Psoas muscle (tissue), 8 donors: ENCODE measurements around the gene PILRA. TPM values are rescaled to one million over a fixed set of nuclear protein-coding genes. Genes with fewer than 3 reads are reported as not detected.
A peak's percentile ranks its signal among the peaks of the same experiment; 100 is the strongest.
"Not testable (repeated sequence)": the region's sequence is repeated elsewhere in the genome, so short reads cannot be mapped to it uniquely, and the experiment has no call there.

Source experiments
- ATAC-seq, 4 donors: fragments of 200-7000 bp; cut with Tn5 transposase; one replicate each; pipeline ENCODE4 v1.9.1; 2020; ENCODE audit warnings: moderate library complexity in 3 of 4, mild to moderate bottlenecking in 2 of 4
- DNase-seq, 2 donors: peaks; one replicate each; pipeline ENCODE4 v3.0.0-alpha.2; 2020
- H3K27ac ChIP-seq: fragments of 200-600 bp; one replicate; pipeline ENCODE4 v1.8.0; 2022
- H3K27me3 ChIP-seq, 3 donors: fragments of 200-600 bp in 1 of 3; one replicate each; pipeline versions ENCODE4 v1.6.1 to v1.8.0; 2013 to 2022; ENCODE audit warnings: low read length in 2 of 3, mild to moderate bottlenecking in 2 of 3, moderate library complexity in 1 of 3; ENCODE audit not compliant: insufficient read depth in 3 of 3
- H3K36me3 ChIP-seq, 2 donors: fragments of 200-600 bp in 1 of 2; one replicate each; pipeline versions ENCODE4 v1.6.1 to v1.8.0; 2013 to 2022; ENCODE audit warnings: low read depth in 1 of 2, mild to moderate bottlenecking in 1 of 2, moderate library complexity in 1 of 2; ENCODE audit not compliant: insufficient read depth in 1 of 2
- H3K4me1 ChIP-seq: fragments of 200-600 bp; one replicate; pipeline ENCODE4 v1.8.0; 2022
- H3K4me3 ChIP-seq: fragments of 200-600 bp; one replicate; pipeline ENCODE4 v1.8.0; 2022; ENCODE audit warnings: mild to moderate bottlenecking
- H3K9me3 ChIP-seq: fragments of 200-600 bp; one replicate; pipeline ENCODE4 v1.8.0; 2022
- CTCF ChIP-seq: fragments of 200-600 bp; IDR thresholded peaks from one replicate; pipeline ENCODE4 v1.8.0; 2022; ENCODE audit warnings: antibody characterized with exemption
- WGBS, 3 donors: extraction: QIAGEN DNeasy Blood & Tissue Kit; methylation state at CpG; one replicate each; pipeline versions ENCODE4 v1.1.6 to v1.1.7; 2013; 5-methylcytosine and 5-hydroxymethylcytosine counted together
- intact Hi-C, 2 donors: fragments of 100-400 bp; cut with DNase I; formaldehyde crosslinking; loops; one replicate each; pipeline versions ENCODE4 v1.11.0 to v1.14.2; 2022
- polyA plus RNA-seq, 3 donors: library from polyadenylated mRNA; stranded (reverse); fragments of 200-250 nt; gene quantifications; one replicate each; pipeline ENCODE4 v1.2.3, GENCODE V29; 2013
- total RNA-seq, 4 donors: library from RNA; stranded (reverse); fragmentation: NEBNext Ultra II Directional in 2 of 4; extraction: Animal tissue kit (Norgen Biotek cat#: 25700) in 2 of 4; gene quantifications; one replicate each; pipeline versions ENCODE4 v1.2.1 to v1.2.4, GENCODE V29; 2021 to 2023
- donor health status: healthy with polysubstance abuse.
- donor health status: DM: no; HTN: no; CAD: no; lungs with moderate emphysema.
- donor health status: Bipolar disorder and iron deficiency.
- donor health status: healthy.
- donor health status: DM: yes; HTN: yes; CAD: no.
- donor health status: DM: no; HTN: no; CAD: no.
- donor health status: DM: no; HTN: no; CAD: no.
- donor health status: DM: yes; HTN: yes; CAD: no.

The PILRA gene
- total and polyA plus RNA-seq, 7 donors, result 0.93 to 2.8 (median 2.3) TPM

DNA sequence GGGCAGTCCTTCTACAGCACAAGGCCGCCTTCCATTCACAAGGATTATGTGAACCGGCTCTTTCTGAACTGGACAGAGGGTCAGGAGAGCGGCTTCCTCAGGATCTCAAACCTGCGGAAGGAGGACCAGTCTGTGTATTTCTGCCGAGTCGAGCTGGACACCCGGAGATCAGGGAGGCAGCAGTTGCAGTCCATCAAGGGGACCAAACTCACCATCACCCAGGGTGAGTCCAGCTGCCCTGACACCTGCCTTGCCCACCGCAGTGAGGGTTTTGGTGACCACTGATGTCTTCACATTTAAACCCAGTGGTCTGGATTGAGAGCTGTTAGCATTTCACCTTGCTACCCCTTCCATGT, 14.5 kb upstream of the PILRA start:
- ATAC-seq, result no peak
- peaks cover 8 to 99% of the 10 kb centered on the region in 2 donors for H3K36me3 ChIP-seq
- DNase-seq, result peak in 1 of 2 donors; percentile 29
- H3K4me3 ChIP-seq, result no peak overlapping the region
- TF ChIP-seq CTCF, result no peak
- H3K9me3 ChIP-seq, result no peaks in the 10 kb centered on the region
- no peaks in the 10 kb centered on the region for H3K27me3 ChIP-seq
- no peaks in the 10 kb centered on the region for H3K4me1 ChIP-seq
- 93 to 96% (median 94%) methylated on average over 8 of the region's 8 CpGs for WGBS, 3 donors
- intact Hi-C loops, result loop anchor here in 1 of 2 donors (5.0 kb wide), 1 partner anchor 33 kb away; no protein-coding TSS in a partner anchor
- no peak overlapping the region for H3K27ac ChIP-seq

DNA sequence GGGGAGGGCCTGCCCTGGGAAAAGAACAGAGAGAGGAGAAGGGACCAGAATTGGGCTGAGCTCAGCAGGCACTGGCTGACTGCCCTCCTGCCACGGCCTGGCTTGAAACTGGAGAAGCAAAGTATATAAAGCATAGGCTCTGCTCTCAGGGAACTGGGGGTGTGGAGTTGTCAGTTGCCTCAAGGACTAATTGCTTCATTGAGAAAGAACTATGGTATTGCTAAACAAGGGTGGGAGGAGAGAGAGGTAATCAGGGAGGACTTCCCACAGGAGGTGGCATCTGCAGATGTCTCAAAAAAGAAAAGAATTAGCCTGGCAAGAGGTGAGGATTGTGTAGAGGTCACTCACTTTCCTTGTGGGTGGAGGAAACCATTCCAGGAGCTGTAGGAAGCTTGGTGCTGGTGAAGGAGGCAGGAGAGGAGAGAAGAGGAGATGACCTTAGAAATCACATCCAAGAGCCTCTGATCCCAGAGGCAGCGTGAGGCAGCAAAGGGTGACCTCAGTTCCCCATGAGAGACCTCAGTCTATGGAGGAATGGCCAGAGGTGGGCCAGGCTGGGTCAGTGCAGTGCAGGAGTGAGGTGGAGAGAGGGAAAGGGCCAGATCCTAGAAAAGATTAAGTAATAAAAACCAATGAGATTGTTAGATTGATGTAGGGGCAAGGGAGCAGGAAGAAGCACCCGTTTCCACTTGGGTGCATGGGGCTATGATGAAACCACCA, 13.0 kb upstream of the PILRA start:
- Histone ChIP-seq H3K4me3 (no peak overlapping the region), H3K27me3 (no peaks in the 10 kb centered on the region), H3K27ac (no peak overlapping the region), H3K36me3 (peaks cover 6 to 96% of the 10 kb centered on the region in 2 donors), H3K9me3 (no peaks in the 10 kb centered on the region), H3K4me1 (no peaks in the 10 kb centered on the region)
- DNase-seq (peak in 1 of 2 donors; percentile 32), ATAC-seq (no peak)
- intact Hi-C loops, result no loop called here
- no peak for TF ChIP-seq CTCF
- 68 to 79% (median 70%) methylated on average over 3 of the region's 3 CpGs for WGBS, 3 donors

GRCh38 chr7:100363098-100363497, 10.2 kb upstream of the PILRA start:
- no peaks in the 10 kb centered on the region for H3K4me1 ChIP-seq
- peaks cover 3 to 77% of the 10 kb centered on the region in 2 donors for H3K36me3 ChIP-seq
- DNase-seq, result no peak
- no peak for ATAC-seq
- no peaks in the 10 kb centered on the region for H3K27me3 ChIP-seq
- no peak for TF ChIP-seq CTCF
- no peak overlapping the region for H3K27ac ChIP-seq
- intact Hi-C loops, result no loop called here
- H3K9me3 ChIP-seq, result no peaks in the 10 kb centered on the region
- H3K4me3 ChIP-seq, result no peak overlapping the region

- DNase-seq, H3K27me3 ChIP-seq, H3K27ac ChIP-seq, ATAC-seq, H3K4me1 ChIP-seq, H3K4me3 ChIP-seq, intact Hi-C loops, H3K9me3 ChIP-seq: not testable (repeated sequence)
- peaks cover 3 to 77% of the 10 kb centered on the region in 2 donors for H3K36me3 ChIP-seq
- 64 to 78% (median 65%) methylated on average over 7 of the region's 7 CpGs for WGBS, 3 donors
These were observed 9.5 kb upstream of the PILRA start for GRCh38 chr7:100363797-100364196.

DNA sequence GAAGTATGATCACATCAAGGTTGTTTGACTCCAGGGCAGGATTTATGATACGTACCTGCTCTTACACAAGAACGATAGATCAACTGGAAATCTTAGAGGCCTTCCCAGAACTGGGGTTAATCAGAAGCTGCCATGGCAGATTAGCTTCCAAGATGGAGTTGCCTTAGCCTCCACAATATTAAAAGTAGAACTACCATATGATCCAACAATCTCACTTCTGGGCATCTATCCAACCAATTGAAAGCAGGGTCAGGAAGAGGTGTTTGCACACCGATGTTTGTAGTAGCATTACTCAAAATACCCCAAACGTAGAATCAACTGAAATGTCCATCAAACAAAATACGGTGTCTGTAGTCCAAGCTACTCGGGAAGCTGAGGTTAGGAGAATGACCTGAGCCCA, 8.8 kb upstream of the PILRA start:
- intact Hi-C loops, result no loop called here
- Histone ChIP-seq H3K4me3 (no peak overlapping the region), H3K27me3 (no peaks in the 10 kb centered on the region), H3K36me3 (peaks cover 3 to 77% of the 10 kb centered on the region in 2 donors), H3K4me1 (no peaks in the 10 kb centered on the region), H3K27ac (no peak overlapping the region), H3K9me3 (no peaks in the 10 kb centered on the region)
- DNase-seq, result no peak
- no peak for ATAC-seq
- TF ChIP-seq CTCF, result no peak
- WGBS, 3 donors, result 75 to 92% (median 84%) methylated on average over 6 of the region's 6 CpGs

DNA sequence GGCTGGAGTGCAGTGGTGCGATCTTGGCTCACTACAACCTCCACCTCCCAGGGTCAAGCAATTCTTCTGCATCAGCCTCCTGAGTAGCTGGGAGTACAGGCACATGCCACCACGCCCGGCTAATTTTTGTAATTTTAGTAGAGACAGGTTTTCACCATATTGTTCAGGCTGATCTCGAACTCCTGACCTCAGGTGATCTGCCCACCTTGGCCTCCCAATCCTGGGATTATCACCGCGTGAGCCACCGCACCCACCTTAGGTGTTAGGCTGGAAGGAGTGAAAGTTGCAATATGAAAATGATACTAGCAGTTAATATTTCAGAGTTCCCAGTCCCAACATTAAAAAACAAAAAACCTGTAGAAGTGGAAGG, 7.3 kb upstream of the PILRA start:
- H3K4me1 ChIP-seq, H3K4me3 ChIP-seq, ATAC-seq, H3K27ac ChIP-seq, H3K9me3 ChIP-seq, intact Hi-C loops, H3K27me3 ChIP-seq: not testable (repeated sequence)
- 95 to 98% (median 96%) methylated on average over 7 of the region's 7 CpGs for WGBS, 3 donors
- peak in 1 of 2 donors; percentile 23 for DNase-seq
- H3K36me3 ChIP-seq, result peaks cover 3 to 64% of the 10 kb centered on the region in 2 donors
